HG02852 (cell line): ENCODE results near the gene KIAA0232.
"Not testable (repeated sequence)": the region's sequence is repeated elsewhere in the genome, so short reads cannot be mapped to it uniquely, and the experiment has no call there.

ENCODE experiments used
- ATAC-seq: cut with Tn5 transposase; IDR thresholded peaks from one replicate; pipeline ENCODE4 v1.9.1; 2021; ENCODE audit warnings: mild to moderate bottlenecking, moderate library complexity; ENCODE audit not compliant: unreplicated experiment

The KIAA0232 gene

DNA sequence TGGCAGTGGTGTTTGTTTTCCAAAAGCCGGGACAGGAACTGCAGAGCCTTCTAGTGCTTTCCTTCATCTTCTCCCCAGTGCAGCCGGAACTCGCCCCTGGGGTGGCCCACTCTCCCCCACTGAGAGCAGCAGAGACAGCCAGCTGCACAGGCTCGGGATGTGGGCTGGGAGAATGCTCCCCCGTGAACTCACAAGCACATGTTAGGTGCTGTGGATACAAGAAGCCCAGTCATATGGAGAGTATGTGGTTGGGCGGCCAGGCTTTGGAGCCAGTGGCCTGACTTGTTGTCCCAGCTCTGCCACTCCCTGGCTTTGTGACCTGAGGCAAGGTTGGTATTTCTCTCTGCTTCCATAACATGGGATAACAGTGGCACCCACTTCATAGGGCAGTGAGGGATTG lies 9.4 kb upstream of the KIAA0232 start:
- ATAC-seq, result no peak

DNA sequence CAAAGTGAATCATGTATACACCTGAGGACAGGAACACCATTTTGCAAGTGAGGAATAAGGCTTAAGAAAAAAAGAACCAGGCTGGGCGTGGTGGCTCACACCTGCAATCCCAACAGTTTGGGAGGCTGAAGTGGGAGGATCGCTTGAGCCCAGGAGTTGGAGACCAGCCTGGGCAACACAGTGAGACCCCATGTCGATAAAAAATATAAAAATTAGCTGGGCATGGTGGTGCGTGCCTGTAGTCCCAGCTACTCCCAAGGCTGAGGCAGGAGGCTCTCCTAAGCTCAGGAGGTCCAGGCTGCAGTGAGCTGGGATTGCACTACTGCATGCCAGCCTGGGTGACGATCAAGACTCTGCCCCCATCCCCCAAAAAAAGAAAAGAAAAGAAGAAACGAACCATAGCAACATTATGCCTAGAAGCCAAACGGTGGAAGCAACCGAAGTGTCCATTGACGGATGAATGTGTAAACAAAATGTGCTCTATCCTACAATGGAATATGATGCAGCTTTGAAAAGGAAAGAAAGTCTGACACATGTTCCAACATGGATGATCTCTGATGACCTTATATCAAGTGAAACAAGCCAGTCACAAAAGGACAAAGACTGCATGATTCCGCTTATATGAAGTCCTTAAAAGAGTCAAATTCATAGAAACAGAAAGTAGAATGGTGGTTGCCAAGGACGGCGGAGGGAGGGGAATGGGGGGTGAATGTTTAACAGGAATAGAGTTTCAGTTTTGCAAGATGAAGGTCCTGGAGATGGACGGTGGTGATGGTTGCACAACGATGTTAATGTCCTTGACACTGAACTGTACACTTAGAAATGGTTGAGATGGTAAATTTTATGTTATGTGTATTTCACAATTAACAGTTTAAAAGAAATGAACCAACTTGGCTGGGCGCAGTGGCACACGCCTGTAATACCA lies 8.6 kb upstream of the KIAA0232 start:
- no peak for ATAC-seq

DNA sequence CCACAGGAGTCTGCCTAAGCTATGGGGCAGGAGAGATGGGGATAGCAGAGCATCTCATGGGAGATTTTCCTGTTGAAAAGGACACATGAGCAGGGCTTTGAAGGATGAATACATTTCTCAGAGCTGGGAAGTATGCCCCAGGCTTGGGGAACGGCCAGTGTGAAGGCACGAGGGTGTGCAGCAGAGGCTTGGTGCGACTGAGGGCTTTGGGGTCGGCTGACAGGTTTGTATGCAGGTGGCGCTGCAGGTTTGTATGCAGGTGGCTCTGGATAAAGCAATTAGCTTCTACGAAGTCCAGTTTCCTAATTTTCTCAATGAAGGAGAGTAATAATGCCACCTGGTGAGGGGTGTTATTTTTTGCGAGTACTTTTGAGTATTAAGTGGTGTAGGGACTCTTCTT lies 6.8 kb upstream of the KIAA0232 start:
- ATAC-seq, result no peak

DNA sequence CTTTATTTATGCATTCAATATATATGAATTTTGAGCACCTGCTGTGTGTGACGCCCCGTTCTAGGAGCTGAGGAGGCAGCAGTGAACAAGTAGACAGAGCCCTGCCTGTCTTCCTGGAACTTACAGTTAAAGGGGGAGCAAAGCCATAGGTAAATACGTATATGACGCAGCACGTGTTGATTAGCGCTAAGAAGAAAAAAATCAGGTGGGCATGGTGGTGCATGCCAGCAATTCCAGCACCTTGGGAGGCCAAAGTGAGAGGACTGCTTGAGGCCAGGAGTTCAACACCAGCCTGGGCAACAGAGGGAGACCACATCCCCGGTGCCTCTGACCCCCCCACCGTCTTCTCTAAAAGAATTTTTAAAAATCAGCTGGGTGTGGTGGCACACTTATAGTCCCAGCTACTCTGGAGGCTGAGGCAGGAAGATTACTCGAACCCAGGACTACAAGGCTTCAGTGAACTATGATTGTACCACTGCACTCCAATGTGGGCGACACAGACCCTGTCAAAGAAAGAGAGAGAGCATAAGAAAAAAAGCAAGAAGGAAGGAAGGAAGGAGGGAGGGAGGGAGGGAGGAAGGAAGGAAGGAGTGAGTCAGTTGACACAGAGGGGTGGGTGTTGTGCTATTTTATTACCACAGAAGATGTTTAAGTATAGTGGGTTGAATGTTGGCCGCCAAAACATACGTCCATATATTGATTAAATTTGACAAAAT lies 5.4 kb upstream of the KIAA0232 start:
- ATAC-seq, result no peak

DNA sequence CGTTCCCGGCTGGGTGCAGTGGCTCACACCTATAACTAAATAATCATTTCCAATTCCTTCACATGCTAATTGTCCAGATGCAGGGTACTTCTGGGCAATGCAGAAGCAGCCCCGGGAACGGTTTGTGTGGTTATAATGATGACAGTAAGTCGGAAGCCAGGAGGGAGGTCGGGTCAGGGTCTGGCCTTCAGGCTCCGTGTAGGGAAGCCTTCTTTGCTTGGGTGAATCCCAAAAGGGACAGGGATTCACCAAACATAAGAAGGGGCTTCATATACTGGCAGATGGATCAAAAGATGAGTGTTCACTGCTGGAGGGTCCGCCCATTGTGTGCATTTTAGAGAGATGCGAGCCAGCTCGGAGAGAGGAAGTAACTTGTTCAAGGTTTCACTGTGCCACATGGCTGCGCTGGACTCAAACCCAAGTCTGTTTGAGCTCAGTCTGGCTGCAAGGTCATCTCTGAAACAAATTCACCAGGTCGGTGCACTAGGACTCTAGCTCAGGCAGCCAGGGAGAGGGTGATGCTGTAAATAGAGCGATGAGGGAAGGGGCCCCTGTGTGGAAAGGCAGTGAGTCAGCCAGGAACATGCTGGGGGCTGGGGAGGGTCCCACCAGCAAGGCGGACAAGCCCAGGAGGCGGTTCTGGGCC lies 4.8 kb upstream of the KIAA0232 start:
- no peak for ATAC-seq

DNA sequence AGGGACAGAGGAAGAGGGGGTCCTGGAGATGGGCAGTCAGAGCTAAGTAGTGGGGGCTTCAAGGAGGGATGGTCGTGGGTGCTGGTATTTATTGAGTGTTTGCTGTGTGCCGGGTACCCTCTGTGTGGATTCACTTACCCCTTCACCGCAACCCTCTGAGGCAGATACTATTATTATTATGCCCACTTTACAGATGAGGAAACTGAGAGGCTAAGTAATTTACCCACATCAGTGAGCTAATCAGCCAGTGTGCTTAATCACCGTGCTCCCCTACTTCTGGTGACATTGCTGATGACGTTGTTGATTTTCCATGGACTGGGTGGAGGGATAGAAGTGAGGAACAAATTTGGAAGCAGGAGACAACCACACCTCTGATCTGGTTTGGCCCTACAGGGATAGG lies 4.1 kb upstream of the KIAA0232 start:
- ATAC-seq, result no peak

DNA sequence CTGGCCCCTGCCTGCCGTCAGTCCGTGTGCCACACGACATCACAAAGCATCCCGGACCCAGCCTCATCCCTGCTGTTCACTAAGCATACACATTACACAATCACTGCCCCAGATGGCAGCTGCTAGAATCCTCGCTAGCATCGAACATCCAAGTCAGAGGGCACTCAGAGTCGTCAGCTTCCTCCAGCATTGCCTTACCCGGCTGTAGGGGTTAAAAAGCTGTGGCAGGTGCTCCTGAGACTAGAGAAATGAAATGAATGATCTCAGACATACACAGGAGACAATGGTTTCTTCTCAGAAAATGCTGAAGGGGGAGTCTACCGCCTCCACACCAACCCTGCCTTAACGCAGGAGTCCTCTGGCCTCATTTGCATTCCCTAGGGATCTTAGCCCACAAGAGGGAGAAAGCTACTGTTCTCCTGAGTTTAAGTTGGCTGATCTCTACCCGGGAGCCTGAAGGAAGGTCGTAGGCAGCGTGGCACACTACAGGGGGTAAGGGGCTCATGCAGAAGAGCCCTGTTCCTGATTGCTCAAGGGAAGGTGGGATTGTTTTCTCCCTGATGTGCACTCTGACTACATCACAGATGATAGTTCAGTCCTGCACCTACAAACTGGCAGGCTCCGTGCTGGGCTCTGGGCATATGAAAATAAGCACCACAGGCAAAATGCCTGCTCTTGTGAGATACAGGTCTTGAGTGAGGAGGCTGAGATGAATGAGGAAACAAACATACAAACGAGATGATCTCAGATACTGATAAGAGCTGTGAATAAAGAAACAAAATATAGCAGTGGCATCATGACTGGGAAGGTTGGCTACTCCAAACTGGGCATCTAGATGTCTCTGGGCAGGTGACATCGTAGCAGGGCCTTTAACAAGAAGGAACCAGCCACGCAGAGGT lies 2.6 kb upstream of the KIAA0232 start:
- no peak for ATAC-seq

DNA sequence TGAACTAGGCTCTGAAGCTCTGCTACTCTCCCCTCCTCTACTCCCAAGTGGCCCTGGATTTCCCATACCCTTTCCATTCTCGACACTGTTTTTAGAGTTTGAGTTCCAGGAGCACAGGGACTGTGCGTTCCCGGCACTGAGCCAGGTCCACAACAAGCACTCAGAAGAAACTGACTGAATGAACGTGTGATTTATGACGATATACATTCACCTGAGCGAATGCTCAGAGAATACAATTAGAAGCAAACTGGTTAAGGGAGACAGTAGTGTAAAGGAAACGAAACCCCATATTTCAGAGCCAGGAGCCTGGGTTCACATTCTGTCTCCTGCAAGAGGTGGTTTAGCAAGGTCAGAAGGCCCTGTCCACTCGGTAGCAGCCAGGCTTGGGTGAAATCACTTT lies 1.4 kb upstream of the KIAA0232 start:
- ATAC-seq, result no peak

DNA sequence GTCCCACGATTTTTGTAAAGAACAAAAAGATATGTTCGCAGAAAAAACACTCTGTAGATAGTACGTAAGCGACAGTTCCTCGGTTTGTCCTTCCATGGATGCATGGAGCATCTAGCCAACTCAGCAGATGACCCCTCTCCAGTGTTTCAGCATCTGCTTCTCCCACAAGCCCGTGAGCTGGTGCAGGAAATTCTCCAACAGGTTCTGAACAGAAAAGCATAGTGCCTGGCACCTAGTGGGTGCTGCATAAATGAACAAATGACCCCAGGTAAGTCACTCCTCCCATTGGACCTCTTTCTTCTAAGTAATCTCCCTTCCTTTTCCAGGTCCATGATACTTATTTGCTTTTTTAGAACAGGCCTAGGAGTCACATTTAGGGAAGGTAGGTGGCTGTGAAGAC lies 966 bp upstream of the KIAA0232 start:
- ATAC-seq, result no peak

DNA sequence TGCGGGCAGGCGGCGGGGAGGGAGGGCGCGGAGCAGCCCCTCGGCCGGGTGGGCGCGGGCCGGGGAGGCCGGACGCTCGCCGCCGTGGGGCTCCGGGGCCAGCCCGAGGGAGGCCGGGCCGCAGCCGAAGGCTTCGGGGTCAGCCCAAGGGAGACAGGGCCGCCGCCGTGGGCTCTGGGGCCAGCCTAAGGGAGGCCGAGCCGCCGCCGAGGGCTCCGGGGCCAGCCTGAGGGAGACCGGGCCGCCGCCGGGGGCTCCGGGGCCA lies 251 bp downstream of the KIAA0232 start:
- ATAC-seq, result no peak

DNA sequence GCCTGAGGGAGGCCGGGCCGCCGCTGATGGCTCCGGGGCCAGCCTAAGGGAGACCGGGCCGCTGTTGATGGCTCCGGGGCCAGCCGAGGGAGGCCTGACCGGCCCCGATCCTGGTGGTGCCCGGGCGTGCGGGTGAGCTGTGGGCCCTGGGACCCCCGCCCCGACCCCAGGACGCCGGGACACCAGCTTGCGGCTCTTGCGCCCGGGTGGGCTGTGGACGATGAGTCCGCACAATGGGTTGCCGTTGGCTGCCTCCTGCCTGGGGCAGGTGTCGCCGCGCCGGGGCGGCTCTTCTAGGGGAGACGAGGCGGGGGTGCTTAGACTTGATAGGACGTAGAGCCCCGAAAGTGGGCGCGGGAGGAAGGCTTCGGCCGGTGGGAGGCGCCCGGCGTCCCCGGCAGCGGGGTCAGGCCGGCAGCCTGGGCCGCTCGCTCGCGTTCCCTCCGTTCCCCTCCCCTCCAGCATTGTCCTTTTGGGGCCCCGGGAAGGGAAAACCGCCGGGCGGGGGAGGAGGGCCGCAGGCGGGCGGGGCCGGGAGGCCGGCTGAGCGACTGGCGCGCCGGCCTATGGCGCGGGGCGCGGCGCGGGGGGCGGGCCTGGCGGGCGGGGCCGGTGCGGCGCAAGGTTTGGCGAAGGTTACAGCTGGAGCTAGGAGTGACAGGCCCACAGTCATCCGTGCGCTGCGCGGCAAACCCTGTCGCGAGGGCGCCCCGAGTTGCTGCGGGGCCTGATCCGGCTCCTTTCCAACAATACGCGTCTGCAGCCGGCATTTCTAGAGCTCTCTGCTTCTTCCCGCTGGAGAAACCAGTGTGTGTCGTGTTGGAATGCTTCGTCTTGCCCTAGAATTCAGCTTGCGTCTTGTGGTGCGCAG lies 819 bp downstream of the KIAA0232 start:
- ATAC-seq, result peak; percentile 76

DNA sequence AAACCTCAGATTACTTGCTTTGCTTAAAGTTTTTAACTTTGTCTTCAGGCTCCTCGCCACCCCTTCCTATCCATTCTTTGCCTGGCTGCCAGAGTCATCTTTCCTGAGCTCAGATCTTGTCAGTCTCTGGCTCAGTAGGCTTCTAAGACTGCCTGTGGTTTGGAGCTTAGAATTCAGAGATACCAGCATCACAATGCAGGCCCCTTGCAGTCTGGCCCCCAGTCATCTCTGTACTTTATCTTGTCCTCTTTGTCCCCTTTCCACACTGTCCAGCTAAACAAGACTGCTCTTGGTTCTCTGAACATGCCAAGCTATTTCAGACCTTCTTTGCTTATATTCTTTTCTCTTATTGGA lies 3.0 kb downstream of the KIAA0232 start:
- no peak for ATAC-seq

DNA sequence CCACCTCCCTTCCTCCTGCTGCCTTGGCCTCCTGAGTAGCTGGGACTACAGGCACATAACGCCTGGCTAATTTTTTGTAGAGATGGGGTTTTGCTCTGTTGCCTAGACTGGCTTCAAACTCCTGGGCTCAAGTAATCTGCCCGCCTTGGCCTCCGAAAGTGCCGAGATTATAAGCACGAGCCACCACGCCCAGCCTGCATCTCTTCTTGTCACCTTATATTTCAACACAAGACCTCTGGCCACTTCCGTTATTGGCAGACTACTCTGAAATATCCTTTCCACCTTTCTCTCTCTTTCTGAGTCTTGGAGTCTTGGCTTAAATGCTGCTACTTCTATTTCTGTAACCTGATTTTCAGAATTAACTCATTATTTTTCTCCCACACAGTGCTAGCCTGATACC lies 5.6 kb downstream of the KIAA0232 start:
- ATAC-seq, result no peak

DNA sequence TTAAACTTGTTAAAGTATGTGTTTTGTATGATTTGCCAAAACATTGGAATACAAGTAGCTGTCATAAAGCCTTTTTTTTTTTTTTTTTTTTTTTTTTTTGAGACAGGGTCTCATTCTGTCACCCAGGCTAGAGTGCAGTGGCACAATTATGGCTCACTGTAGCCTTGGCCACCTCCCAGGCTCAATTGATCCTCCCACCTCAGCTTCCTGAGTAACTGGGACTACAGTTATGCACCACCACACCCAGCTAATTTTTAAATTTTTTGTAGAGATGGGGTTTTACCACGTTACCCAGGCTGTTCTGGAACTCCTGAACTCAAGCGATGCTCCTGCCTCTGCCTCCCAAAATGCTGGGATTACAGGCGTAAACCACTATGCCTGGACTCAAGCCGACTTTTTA lies 8.7 kb downstream of the KIAA0232 start:
- ATAC-seq, result not testable (repeated sequence)

DNA sequence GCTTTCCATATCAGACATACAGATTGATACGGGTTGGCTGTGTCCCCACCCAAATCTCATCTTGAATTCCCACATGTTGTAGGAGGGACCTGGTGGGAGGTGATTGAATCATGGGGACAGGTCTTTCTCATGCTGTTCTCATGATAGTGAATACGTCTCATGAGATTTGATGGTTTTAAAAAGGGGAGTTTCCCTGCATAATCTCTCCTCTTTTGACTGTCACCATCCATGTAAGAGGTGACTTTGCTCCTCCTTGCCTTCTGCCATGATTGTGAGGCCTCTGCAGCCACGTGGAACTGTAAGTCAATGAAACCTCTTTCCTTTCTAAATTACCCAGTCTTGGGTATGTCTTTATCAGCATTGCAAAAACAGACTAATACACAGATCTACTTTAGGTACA lies 9.3 kb downstream of the KIAA0232 start:
- not testable (repeated sequence) for ATAC-seq

DNA sequence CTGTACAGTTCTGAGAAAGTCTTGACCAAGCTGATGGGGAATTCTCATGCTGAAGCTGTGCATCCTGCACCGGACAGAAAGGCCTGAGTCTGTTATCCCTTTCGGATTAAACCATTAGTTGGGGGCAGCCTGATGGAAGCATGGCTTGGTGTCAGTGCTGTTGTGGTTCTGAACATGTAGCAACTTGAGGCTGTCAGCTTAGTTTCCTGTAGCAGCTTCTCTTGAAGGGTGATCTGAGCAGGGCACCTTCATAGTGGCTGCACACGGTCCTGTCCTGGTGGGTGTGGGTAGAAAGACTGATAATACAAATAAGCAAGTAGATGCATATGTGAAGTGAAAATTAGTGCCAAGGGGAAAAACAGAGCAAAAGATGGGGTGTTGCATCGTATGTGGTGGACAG lies 11.7 kb downstream of the KIAA0232 start:
- ATAC-seq, result no peak

DNA sequence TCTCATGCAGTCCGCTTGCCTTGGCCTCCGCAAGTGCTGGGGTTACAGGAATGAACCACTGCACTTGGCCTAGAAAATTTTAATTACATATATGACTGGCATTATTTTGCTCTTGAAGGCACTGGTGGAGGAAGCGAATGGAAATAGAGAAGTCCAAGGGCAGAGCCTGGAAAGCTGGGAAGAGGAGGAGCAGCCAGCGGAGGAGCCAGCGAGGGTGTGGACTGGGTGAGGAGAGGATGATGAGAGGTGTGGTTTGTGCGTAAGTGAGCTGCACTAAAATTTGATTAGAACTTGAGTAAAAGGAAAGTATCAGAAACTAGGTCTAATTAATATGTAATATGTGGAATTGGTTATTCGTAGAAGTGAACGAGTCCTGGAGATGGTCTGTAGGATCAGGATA lies 13.3 kb downstream of the KIAA0232 start:
- ATAC-seq, result no peak

DNA sequence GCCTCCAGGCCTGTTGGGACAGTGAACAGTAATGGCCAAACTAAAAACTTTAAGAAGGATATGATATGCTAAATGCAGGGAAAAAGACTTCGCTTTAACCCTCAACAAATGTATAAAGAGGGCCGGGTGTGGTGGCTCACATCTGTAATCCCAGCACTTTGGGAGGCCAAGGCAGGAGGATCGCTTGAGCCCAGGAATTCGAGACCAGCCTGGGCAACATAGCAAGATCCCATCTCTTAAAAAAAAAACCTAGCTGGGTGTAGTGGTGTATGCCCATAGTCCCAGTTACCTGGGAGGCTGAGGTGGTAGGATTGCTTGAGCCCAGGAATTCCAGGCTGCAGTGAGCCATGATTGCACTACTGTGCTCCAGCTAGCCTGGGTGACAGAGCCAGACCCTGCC lies 14.8 kb downstream of the KIAA0232 start:
- ATAC-seq, result not testable (repeated sequence)

DNA sequence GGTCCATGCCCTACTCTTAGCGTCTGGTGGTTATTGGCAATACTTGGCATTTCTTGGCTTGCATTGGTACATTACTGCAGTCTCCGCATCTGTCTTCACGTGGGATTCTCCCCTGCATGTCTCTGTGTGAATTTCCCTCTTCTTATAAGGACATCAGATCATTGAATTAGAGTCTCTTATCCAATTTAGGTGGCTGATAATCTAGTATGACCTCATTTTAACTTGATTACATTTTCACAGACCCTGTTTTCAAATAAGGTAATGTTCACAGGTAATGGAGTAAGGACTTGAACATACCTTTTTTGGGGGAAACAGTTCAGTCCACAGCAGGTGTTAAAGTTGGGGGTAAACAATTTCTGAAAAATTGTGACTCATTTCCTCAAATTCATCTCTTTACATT lies 16.6 kb downstream of the KIAA0232 start:
- ATAC-seq, result no peak

DNA sequence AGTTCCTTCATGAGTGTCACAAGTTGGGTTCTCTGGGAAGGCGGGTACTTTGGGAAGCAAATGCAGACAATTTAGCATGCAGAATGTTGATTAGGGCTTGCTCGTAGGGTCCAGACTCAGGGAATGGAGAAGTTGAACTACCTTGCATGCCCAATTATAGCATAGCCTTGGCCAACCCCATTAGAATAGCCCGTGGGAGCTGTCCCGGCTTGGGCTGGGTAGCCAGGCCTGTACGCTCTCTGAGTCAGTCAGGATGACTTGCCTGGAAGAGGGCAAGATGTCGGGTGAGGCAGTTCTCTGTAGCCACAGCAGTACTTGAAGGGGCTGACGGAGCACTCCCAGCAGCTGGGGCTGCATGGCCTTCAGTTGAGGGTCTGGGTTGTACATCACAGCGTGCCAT lies 19.5 kb downstream of the KIAA0232 start:
- no peak for ATAC-seq
